Dermis blood vessel endothelial cell (primary cell): ENCODE results near the gene SKI. TPM values are rescaled to one million over a fixed set of nuclear protein-coding genes. Genes with fewer than 3 reads are reported as not detected.

Source experiments
- DNase-seq: peaks from one replicate; pipeline ENCODE4 v3.0.0; 2010
- total RNA-seq: library from RNA; depleted of rRNA; stranded (reverse); fragments of >200 nt; gene quantifications from 2 replicates; pipeline ENCODE4 v1.2.3, GENCODE V29; 2014

SKI gene
- total RNA-seq, 1 donor from 2014 or later = 26.7 TPM

GRCh38 chr1:2344121-2344681 lies 116.1 kb downstream of the SKI start:
- no peak for DNase-seq

- DNase-seq = no peak
Observed at GRCh38 chr1:2344744-2345296, 116.7 kb downstream of the SKI start.

- DNase-seq = no peak
Observed at GRCh38 chr1:2345297-2346075, 117.4 kb downstream of the SKI start.

GRCh38 chr1:2346691-2347408 lies 118.7 kb downstream of the SKI start:
- no peak for DNase-seq

GRCh38 chr1:2347409-2347785 lies 119.3 kb downstream of the SKI start:
- no peak for DNase-seq

- DNase-seq = no peak
Observed at GRCh38 chr1:2347896-2348295, 119.8 kb downstream of the SKI start.

- DNase-seq = no peak
Observed at GRCh38 chr1:2348346-2349325, 120.5 kb downstream of the SKI start.

GRCh38 chr1:2349806-2350205 lies 121.7 kb downstream of the SKI start:
- no peak for DNase-seq

- no peak for DNase-seq
Observed at GRCh38 chr1:2350501-2350900, 122.4 kb downstream of the SKI start.

- no peak for DNase-seq
Observed at GRCh38 chr1:2350911-2351655, 123.0 kb downstream of the SKI start.

- no peak for DNase-seq
Observed at GRCh38 chr1:2351723-2352122, 123.6 kb downstream of the SKI start.

GRCh38 chr1:2352341-2352896 lies 124.3 kb downstream of the SKI start:
- no peak for DNase-seq

GRCh38 chr1:2352897-2353550 lies 124.9 kb downstream of the SKI start:
- DNase-seq = no peak

GRCh38 chr1:2353551-2354438 lies 125.7 kb downstream of the SKI start:
- DNase-seq = no peak

- no peak for DNase-seq
Observed at GRCh38 chr1:2354511-2355372, 126.6 kb downstream of the SKI start.

GRCh38 chr1:2355373-2356261 lies 127.5 kb downstream of the SKI start:
- no peak for DNase-seq

- no peak for DNase-seq
Observed at GRCh38 chr1:2356401-2356800, 128.3 kb downstream of the SKI start.
